ENCODE measurements around the gene FUBP3. TPM values are rescaled to one million over a fixed set of nuclear protein-coding genes. Genes with fewer than 3 reads are reported as not detected.

Gene FUBP3
- total and polyA plus RNA-seq, 4 experiments from 2014 or later = 27.6 to 46.5 (median 40.4) TPM

Small RNAs within 50 kb of the gene (microRNA-seq; reads per million reads assigned to microRNA genes)
- gene MIR6856 (ENCODE audit: borderline microRNAs expressed, borderline number of aligned reads, borderline replicate concordance) = not detected

Other genes with a start within 250 kb of the FUBP3 start
- gene ASS1, start 134.6 kb upstream of the FUBP3 start, total RNA-seq = not detected
- gene ASS1, start 134.6 kb upstream of the FUBP3 start, polyA plus RNA-seq = not detected
- gene PRDM12, start 85.0 kb downstream of the FUBP3 start, total RNA-seq = not detected
- gene PRDM12, start 85.0 kb downstream of the FUBP3 start, polyA plus RNA-seq = under 1 TPM in 1 of 2 donors, not detected in 1; 0.11 TPM
- gene EXOSC2, start 114.2 kb downstream of the FUBP3 start, total RNA-seq = 10 to 100 TPM; 53.9 to 60.8 TPM
- 10 to 100 TPM; 22.6 to 25.3 TPM for gene EXOSC2, start 114.2 kb downstream of the FUBP3 start, polyA plus RNA-seq

Measured in CD4-positive, alpha-beta memory T cell (primary cell).